HepG2 (cell line): ENCODE data around the gene NT5C2. TPM values are rescaled to one million over a fixed set of nuclear protein-coding genes. Genes with fewer than 3 reads are reported as not detected.

Source experiments
- AGO2 ChIP-seq: fragments of 200-400 bp; formaldehyde crosslinking; optimal IDR thresholded peaks from 2 replicates; pipeline ENCODE3; 2017; ENCODE audit warnings: mild to moderate bottlenecking, low read depth, low read length, moderate library complexity
- AHR ChIP-seq: IDR thresholded peaks from 2 replicates; pipeline ENCODE4 v1.6.1; 2018; ENCODE audit warnings: missing genetic modification reagents, missing compliant biosample characterization
- CAMTA2 ChIP-seq: sonication (generic); formaldehyde crosslinking; IDR thresholded peaks from 2 replicates; pipeline ENCODE4 v1.4.0; 2020; ENCODE audit warnings: mild to moderate bottlenecking, missing genetic modification reagents, borderline replicate concordance
- EP300 ChIP-seq, 3 experiments: sonication (generic) in 1 of 3; formaldehyde crosslinking in 1 of 3; IDR thresholded peaks; 2 replicates each; pipeline versions ENCODE4 v1.5.1 to v1.6.1; 2011 to 2020; ENCODE audit warnings: low read depth in 2 of 3, low read length in 2 of 3, borderline replicate concordance in 1 of 3, improper control_type of control experiment in 1 of 3, mild to moderate bottlenecking in 1 of 3, missing genetic modification reagents in 1 of 3, moderate library complexity in 1 of 3
- GATA4 ChIP-seq: sonication (generic); IDR thresholded peaks from 2 replicates; pipeline ENCODE4 v1.6.1; 2016; ENCODE audit warnings: antibody characterized with exemption, low read depth, borderline replicate concordance
- IRX3 ChIP-seq: sonication (generic); formaldehyde crosslinking; IDR thresholded peaks from 2 replicates; pipeline ENCODE4 v1.8.1; 2023; ENCODE audit warnings: mild to moderate bottlenecking, low read depth, missing genetic modification reagents, borderline replicate concordance
- KLF13 ChIP-seq: sonication (generic); formaldehyde crosslinking; IDR thresholded peaks from 2 replicates; pipeline ENCODE4 v1.4.0; 2020; ENCODE audit warnings: mild to moderate bottlenecking, missing genetic modification reagents
- MYNN ChIP-seq: sonication (generic); formaldehyde crosslinking; IDR thresholded peaks from 2 replicates; pipeline ENCODE4 v1.4.0; 2020; ENCODE audit warnings: mild to moderate bottlenecking, low read depth, missing genetic modification reagents
- PHF5A ChIP-seq: IDR thresholded peaks from one replicate; pipeline ENCODE4 v1.6.1; 2018; ENCODE audit warnings: low read depth, missing genetic modification reagents; ENCODE audit not compliant: unreplicated experiment
- SMARCC2 ChIP-seq: fragments of 450-650 bp; IDR thresholded peaks from 2 replicates; pipeline ENCODE4 v1.6.1; 2017; ENCODE audit warnings: antibody characterized with exemption, mild to moderate bottlenecking
- SNAI1 ChIP-seq: sonication (generic); formaldehyde crosslinking; IDR thresholded peaks from 2 replicates; pipeline ENCODE4 v1.5.0; 2020; ENCODE audit warnings: mild to moderate bottlenecking, missing genetic modification reagents, borderline replicate concordance
- ZMYM4 ChIP-seq: sonication (generic); formaldehyde crosslinking; IDR thresholded peaks from 2 replicates; pipeline ENCODE4 v1.8.1; 2023; ENCODE audit warnings: mild to moderate bottlenecking, missing genetic modification reagents
- ZNF446 ChIP-seq: sonication (generic); formaldehyde crosslinking; IDR thresholded peaks from 2 replicates; pipeline ENCODE4 v1.5.0; 2020; ENCODE audit warnings: mild to moderate bottlenecking, missing genetic modification reagents
- ZNF552 ChIP-seq: sonication (generic); formaldehyde crosslinking; IDR thresholded peaks from 2 replicates; pipeline ENCODE4 v1.9.0; 2022; ENCODE audit warnings: missing genetic modification reagents, mild to moderate bottlenecking, borderline replicate concordance
- ZNF557 ChIP-seq: sonication (generic); formaldehyde crosslinking; IDR thresholded peaks from 2 replicates; pipeline ENCODE4 v1.4.0; 2020; ENCODE audit warnings: missing genetic modification reagents
- ZNF605 ChIP-seq: sonication (generic); formaldehyde crosslinking; IDR thresholded peaks from 2 replicates; pipeline ENCODE4 v1.8.0; 2022; ENCODE audit warnings: mild to moderate bottlenecking, missing genetic modification reagents
- ZNF75D ChIP-seq: sonication (generic); formaldehyde crosslinking; IDR thresholded peaks from 2 replicates; pipeline ENCODE4 v1.8.1; 2023; ENCODE audit warnings: missing genetic modification reagents, mild to moderate bottlenecking, borderline replicate concordance
- ZSCAN29 ChIP-seq: sonication (generic); formaldehyde crosslinking; conservative IDR thresholded peaks from 2 replicates; pipeline ENCODE4 v1.4.0; 2020; ENCODE audit warnings: mild to moderate bottlenecking, missing genetic modification reagents
- polyA plus RNA-seq, 8 experiments: library from polyadenylated mRNA; depleted of rRNA in 3 of 8; stranded (reverse) in 7 of 8; unstranded in 1 of 8; fragments of >200 nt; fragmentation: Illumina TruSeq in 4 of 8; extraction: Trizol in 4 of 8; gene quantifications; 2 replicates each; pipeline versions ENCODE4 v1.2.1 to v1.2.3, GENCODE V29; 2011 to 2016; ENCODE audit warnings: low read depth in 4 of 8, missing spikeins in 1 of 8, mixed read lengths in 1 of 8; ENCODE audit not compliant: insufficient read depth in 1 of 8
- total RNA-seq, 5 experiments: library from RNA; depleted of rRNA; stranded (reverse); fragments of >200 nt; fragmentation: Illumina TruSeq; extraction: Trizol; gene quantifications; 2 replicates each; pipeline ENCODE4 v1.2.3, GENCODE V29; 2016; ENCODE audit warnings: low read depth in 1 of 5
- TF ChIP-seq, protein P1 (sequence below): sonication (generic); formaldehyde crosslinking; IDR thresholded peaks from 2 replicates; pipeline ENCODE4 v1.4.0; 2020; ENCODE audit warnings: missing genetic modification reagents, borderline replicate concordance
- TF ChIP-seq, protein P2 (sequence below): sonication (generic); formaldehyde crosslinking; IDR thresholded peaks from 2 replicates; pipeline ENCODE4 v1.5.1; 2020; ENCODE audit warnings: mild to moderate bottlenecking, missing genetic modification reagents, borderline replicate concordance
- TF ChIP-seq, protein P3 (sequence below): sonication (generic); formaldehyde crosslinking; IDR thresholded peaks from 2 replicates; pipeline ENCODE4 v1.4.0; 2020; ENCODE audit warnings: missing genetic modification reagents

The NT5C2 gene
- total and polyA plus RNA-seq, 2 of the 13 experiments (the other 11 are each of a cell fraction or from before 2014, with no cell fraction given) = 40.6 to 55.2 TPM

DNA sequence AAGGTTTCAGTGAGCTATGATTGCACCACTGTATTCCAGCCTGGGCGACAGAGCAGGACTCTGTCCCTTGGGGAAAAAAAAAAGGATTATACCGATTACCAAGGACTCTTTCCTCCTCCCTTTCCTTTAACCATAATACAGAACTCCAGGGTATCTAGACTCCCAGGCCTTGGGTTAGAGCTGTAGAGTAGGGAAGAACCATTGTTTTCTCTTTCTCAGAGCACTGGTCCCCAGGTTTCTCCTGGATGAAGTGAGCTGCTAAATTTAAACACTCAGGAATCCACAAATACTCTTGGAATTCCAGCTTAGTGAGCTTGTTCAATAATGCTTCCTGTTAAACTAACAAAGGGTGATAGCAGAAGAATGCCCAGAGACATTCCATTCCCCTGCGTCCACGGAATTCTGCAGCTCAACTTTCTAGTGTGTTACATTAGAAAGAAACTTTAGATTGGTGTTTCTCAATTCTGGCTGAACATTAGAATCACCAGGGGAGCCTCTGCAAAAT, 38.0 kb upstream of the NT5C2 start (continued):
- TF ChIP-seq, protein P1, sequence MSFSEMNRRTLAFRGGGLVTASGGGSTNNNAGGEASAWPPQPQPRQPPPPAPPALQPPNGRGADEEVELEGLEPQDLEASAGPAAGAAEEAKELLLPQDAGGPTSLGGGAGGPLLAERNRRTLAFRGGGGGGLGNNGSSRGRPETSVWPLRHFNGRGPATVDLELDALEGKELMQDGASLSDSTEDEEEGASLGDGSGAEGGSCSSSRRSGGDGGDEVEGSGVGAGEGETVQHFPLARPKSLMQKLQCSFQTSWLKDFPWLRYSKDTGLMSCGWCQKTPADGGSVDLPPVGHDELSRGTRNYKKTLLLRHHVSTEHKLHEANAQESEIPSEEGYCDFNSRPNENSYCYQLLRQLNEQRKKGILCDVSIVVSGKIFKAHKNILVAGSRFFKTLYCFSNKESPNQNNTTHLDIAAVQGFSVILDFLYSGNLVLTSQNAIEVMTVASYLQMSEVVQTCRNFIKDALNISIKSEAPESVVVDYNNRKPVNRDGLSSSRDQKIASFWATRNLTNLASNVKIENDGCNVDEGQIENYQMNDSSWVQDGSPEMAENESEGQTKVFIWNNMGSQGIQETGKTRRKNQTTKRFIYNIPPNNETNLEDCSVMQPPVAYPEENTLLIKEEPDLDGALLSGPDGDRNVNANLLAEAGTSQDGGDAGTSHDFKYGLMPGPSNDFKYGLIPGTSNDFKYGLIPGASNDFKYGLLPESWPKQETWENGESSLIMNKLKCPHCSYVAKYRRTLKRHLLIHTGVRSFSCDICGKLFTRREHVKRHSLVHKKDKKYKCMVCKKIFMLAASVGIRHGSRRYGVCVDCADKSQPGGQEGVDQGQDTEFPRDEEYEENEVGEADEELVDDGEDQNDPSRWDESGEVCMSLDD = no peak
- no peak for TF ChIP-seq AHR (CRISPR knock-in tag)
- TF ChIP-seq ZNF446 (CRISPR knock-in tag) = no peak
- no peak for TF ChIP-seq SNAI1
- no peak for TF ChIP-seq ZSCAN29 (CRISPR knock-in tag)
- no peak for TF ChIP-seq ZMYM4 (CRISPR knock-in tag)
- no peak for TF ChIP-seq CAMTA2 (CRISPR knock-in tag)
- TF ChIP-seq ZNF605 (CRISPR knock-in tag) = no peak
- no peak for TF ChIP-seq IRX3 (CRISPR knock-in tag)
- TF ChIP-seq KLF13 (CRISPR knock-in tag) = no peak
- no peak for TF ChIP-seq ZNF557 (CRISPR knock-in tag)
- TF ChIP-seq, protein P2, sequence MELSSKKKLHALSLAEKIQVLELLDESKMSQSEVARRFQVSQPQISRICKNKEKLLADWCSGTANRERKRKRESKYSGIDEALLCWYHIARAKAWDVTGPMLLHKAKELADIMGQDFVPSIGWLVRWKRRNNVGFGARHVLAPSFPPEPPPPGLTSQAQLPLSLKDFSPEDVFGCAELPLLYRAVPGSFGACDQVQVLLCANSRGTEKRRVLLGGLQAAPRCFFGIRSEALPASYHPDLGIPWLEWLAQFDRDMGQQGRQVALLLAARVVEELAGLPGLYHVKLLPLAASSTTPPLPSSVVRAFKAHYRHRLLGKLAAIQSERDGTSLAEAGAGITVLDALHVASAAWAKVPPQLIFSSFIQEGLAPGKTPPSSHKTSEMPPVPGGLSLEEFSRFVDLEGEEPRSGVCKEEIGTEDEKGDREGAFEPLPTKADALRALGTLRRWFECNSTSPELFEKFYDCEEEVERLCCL (CRISPR knock-in tag) = no peak
- TF ChIP-seq SMARCC2 = 0 out of 2 replicates have a peak, but pooled peaks have one; percentile 37
- no peak; the same call in 1 of the 2 replicates for TF ChIP-seq GATA4
- peak; percentile 29 to 90; a peak in 2 of 4 replicates for TF ChIP-seq EP300 (IDR thresholded peaks at IDR 0.05; ENCODE audit: low read depth in 2 of 2, low read length in 2 of 2)
- peak; percentile 82; the same call in 1 of the 2 replicates for TF ChIP-seq EP300 (CRISPR knock-in tag; IDR thresholded peaks at IDR 0.05; ENCODE audit: borderline replicate concordance)
- no peak for TF ChIP-seq ZNF75D (CRISPR knock-in tag)
- TF ChIP-seq, protein P3, sequence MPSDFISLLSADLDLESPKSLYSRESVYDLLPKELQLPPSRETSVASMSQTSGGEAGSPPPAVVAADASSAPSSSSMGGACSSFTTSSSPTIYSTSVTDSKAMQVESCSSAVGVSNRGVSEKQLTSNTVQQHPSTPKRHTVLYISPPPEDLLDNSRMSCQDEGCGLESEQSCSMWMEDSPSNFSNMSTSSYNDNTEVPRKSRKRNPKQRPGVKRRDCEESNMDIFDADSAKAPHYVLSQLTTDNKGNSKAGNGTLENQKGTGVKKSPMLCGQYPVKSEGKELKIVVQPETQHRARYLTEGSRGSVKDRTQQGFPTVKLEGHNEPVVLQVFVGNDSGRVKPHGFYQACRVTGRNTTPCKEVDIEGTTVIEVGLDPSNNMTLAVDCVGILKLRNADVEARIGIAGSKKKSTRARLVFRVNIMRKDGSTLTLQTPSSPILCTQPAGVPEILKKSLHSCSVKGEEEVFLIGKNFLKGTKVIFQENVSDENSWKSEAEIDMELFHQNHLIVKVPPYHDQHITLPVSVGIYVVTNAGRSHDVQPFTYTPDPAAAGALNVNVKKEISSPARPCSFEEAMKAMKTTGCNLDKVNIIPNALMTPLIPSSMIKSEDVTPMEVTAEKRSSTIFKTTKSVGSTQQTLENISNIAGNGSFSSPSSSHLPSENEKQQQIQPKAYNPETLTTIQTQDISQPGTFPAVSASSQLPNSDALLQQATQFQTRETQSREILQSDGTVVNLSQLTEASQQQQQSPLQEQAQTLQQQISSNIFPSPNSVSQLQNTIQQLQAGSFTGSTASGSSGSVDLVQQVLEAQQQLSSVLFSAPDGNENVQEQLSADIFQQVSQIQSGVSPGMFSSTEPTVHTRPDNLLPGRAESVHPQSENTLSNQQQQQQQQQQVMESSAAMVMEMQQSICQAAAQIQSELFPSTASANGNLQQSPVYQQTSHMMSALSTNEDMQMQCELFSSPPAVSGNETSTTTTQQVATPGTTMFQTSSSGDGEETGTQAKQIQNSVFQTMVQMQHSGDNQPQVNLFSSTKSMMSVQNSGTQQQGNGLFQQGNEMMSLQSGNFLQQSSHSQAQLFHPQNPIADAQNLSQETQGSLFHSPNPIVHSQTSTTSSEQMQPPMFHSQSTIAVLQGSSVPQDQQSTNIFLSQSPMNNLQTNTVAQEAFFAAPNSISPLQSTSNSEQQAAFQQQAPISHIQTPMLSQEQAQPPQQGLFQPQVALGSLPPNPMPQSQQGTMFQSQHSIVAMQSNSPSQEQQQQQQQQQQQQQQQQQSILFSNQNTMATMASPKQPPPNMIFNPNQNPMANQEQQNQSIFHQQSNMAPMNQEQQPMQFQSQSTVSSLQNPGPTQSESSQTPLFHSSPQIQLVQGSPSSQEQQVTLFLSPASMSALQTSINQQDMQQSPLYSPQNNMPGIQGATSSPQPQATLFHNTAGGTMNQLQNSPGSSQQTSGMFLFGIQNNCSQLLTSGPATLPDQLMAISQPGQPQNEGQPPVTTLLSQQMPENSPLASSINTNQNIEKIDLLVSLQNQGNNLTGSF (CRISPR knock-in tag) = no peak
- no peak for TF ChIP-seq AGO2
- no peak for TF ChIP-seq PHF5A (CRISPR knock-in tag)
- TF ChIP-seq MYNN (CRISPR knock-in tag) = no peak
- no peak for TF ChIP-seq ZNF552 (CRISPR knock-in tag)
